Mononuclear cell (primary cell): Measurements from ENCODE around the gene ACER1. TPM values are rescaled to one million over a fixed set of nuclear protein-coding genes. Genes with fewer than 3 reads are reported as not detected.
A peak's percentile ranks its signal among the peaks of the same experiment; 100 is the strongest.

Source experiments
- H3K27me3 ChIP-seq: 2 replicates; pipeline ENCODE4 v1.6.0; 2011; ENCODE audit warnings: low read length, control low read depth; ENCODE audit not compliant: insufficient read depth
- H3K4me1 ChIP-seq: 2 replicates; pipeline ENCODE4 v1.5.1; 2011; ENCODE audit warnings: mild to moderate bottlenecking, low read length, control low read depth; ENCODE audit not compliant: insufficient read depth
- H3K4me3 ChIP-seq: 2 replicates; pipeline ENCODE4 v1.5.1; 2011; ENCODE audit warnings: mild to moderate bottlenecking, low read length, moderate library complexity
- H3K9me3 ChIP-seq: 2 replicates; pipeline ENCODE4 v1.5.1; 2011; ENCODE audit warnings: low read depth, mild to moderate bottlenecking, control low read depth, low read length
- total RNA-seq: library from RNA; depleted of rRNA; stranded (reverse); fragments of >200 nt; gene quantifications from one replicate; pipeline ENCODE4 v1.2.3, GENCODE V29; 2012

The ACER1 gene, protein sequence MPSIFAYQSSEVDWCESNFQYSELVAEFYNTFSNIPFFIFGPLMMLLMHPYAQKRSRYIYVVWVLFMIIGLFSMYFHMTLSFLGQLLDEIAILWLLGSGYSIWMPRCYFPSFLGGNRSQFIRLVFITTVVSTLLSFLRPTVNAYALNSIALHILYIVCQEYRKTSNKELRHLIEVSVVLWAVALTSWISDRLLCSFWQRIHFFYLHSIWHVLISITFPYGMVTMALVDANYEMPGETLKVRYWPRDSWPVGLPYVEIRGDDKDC
- total RNA-seq = 0.42 TPM

DNA sequence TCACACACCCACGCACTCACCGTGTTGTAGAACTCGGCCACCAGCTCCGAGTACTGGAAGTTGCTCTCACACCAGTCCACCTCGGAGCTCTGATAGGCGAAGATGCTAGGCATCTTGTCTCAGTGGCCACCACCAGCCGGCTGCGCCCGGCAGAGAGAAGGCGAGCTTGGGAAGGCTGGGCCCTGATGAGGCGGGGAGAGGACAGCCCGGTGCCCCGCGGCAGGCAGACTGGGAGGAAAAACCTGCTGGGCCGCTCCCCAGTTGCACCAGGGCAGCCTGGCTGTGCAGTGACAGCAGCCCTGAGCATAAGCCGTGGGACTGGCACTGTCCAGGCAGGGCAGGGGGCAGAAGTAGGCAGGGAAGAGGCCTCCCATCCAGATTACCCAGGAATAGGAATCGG lies at the start of gene ACER1:
TSS of gene ACER1 (minus strand) at position 174 of the 400 bp plus-strand sequence. CDS start at position 113, 61 bp downstream.
- Histone ChIP-seq H3K27me3 (no peaks in the 10 kb centered on the region), H3K4me3 (no peak within 1 kb of the TSS), H3K4me1 (no peaks in the 10 kb centered on the region), H3K9me3 (no peaks in the 10 kb centered on the region)

DNA sequence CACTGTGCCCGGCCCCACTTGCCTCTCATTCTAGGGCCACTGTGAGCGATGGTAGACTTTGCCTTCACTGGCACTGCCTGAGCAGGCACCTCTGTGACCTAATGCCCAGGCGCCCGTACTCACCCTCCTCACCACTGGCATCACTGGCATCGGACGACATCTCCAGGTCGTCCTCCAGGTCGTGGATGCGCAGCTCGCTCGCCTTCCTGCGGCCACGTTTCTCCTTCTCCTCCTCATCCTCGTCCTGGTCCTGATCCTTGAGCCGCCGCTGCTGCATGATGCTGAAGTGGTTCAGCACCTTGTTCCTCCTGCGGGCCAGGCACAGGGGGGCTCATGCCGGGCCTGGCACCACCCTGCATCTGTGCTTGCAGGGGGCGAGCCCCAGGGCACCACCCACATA lies 49.8 kb upstream of the ACER1 start:
- no peaks in the 10 kb centered on the region for H3K9me3 ChIP-seq
- no peaks in the 10 kb centered on the region for H3K4me1 ChIP-seq
- H3K27me3 ChIP-seq = no peaks in the 10 kb centered on the region
- no peak overlapping the region for H3K4me3 ChIP-seq

DNA sequence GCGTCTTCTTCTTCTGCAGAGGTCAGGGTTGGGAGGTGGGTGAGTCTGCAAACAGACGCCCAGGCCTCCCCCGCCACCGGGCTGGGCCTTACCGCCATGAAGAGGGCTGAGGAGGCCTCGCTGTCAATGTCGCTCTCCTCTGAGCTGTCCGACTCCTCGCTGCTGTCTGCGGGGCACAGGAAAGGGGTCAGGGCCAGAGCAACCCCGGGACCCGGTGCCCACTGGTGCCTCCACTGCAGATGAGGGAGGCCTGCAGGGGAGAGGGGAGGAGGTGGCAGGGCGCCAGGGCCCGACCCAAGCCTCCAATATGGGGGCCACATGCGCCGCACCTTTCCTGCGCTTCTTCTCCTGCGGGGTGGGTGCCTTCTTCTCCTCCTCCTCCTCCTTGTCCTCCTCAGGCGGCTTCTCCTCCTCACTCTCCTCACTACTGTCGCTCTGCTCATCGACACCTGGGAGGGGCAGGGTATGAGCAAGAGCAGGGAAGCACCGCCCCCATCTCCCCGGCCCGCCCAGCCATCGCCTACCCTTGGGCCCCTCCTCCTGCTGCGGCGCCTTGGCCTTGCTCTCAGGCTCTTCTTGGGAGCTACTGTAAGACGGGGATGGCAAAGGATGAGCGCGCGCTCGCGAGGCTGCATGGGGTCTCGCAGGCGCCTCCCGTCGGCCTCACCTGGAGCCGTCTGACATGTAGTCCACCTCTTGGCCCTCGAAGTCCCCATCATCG lies 47.8 kb upstream of the ACER1 start:
- Histone ChIP-seq H3K4me1 (no peaks in the 10 kb centered on the region), H3K9me3 (no peaks in the 10 kb centered on the region), H3K27me3 (no peaks in the 10 kb centered on the region), H3K4me3 (no peak overlapping the region)

DNA sequence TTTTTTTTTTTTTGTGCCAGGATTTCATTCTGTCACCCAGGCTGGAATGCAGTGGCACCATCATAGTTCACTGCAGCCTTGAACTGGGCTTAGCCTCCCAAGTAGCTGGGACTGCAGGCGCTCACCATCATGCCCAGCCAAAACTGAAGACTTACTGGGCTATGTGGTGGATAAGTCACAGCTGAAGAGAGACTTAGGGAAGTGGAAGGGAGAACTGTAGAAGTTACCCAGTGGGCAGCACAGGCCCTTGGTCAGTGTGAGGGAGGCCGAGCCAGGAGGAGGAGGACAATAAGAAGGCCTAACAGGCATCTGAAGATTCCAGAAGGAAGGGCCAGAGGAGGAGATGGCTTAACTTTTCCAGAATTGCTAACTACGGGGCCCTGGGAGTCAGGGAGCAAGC lies 46.3 kb upstream of the ACER1 start:
- H3K4me3 ChIP-seq = no peak overlapping the region
- no peaks in the 10 kb centered on the region for H3K27me3 ChIP-seq
- H3K4me1 ChIP-seq = no peaks in the 10 kb centered on the region
- no peaks in the 10 kb centered on the region for H3K9me3 ChIP-seq

DNA sequence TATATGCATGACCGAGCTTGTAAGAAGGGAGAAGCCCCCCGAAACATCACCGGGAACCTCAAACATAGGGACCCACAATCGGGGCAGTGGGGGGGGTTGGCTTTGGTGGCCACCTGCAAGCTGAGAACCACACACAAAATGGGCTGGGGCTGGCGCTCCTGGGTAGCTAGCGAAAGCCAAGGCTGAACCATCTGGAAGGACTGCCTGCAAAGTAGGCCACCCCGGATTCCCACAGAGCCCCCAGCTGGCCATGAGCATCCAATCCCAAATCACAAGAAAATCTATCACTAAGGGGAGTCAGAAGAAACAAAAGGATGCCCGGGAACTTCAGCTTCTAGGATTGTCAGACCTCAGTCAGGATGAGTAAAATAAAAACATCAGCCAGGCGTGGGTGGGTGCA lies 45.1 kb upstream of the ACER1 start:
- H3K9me3 ChIP-seq = no peaks in the 10 kb centered on the region
- peaks cover 7% of the 10 kb centered on the region for H3K4me1 ChIP-seq
- no peak overlapping the region for H3K4me3 ChIP-seq
- H3K27me3 ChIP-seq = no peaks in the 10 kb centered on the region

- peaks cover 7% of the 10 kb centered on the region for H3K4me1 ChIP-seq
- H3K9me3 ChIP-seq = no peaks in the 10 kb centered on the region
- no peak overlapping the region for H3K4me3 ChIP-seq
- no peaks in the 10 kb centered on the region for H3K27me3 ChIP-seq
These were observed 44.6 kb upstream of the ACER1 start for GRCh38 chr19:6378041-6378440.

- H3K9me3 ChIP-seq = no peaks in the 10 kb centered on the region
- no peak overlapping the region for H3K4me3 ChIP-seq
- H3K27me3 ChIP-seq = no peaks in the 10 kb centered on the region
- H3K4me1 ChIP-seq = peaks cover 13% of the 10 kb centered on the region
These were observed 43.2 kb upstream of the ACER1 start for GRCh38 chr19:6376512-6377190.

- no peaks in the 10 kb centered on the region for H3K27me3 ChIP-seq
- H3K9me3 ChIP-seq = no peaks in the 10 kb centered on the region
- H3K4me1 ChIP-seq = peaks cover 13% of the 10 kb centered on the region
- H3K4me3 ChIP-seq = no peak within 1 kb of the TSS
These were observed 42.1 kb upstream of the ACER1 start, which contains the start of gene PSPN for GRCh38 chr19:6375411-6376010. TSS of gene PSPN (minus strand) at chr19:6375933. CDS start at chr19:6375849, 84 bp downstream.

- Histone ChIP-seq H3K4me1 (peaks cover 13% of the 10 kb centered on the region), H3K27me3 (no peaks in the 10 kb centered on the region), H3K4me3 (no peak overlapping the region), H3K9me3 (no peaks in the 10 kb centered on the region)
These were observed 41.4 kb upstream of the ACER1 start for GRCh38 chr19:6374711-6375410.

GRCh38 chr19:6374161-6374709 lies 40.8 kb upstream of the ACER1 start:
- Histone ChIP-seq H3K27me3 (no peaks in the 10 kb centered on the region), H3K4me1 (peaks cover 13% of the 10 kb centered on the region), H3K9me3 (no peaks in the 10 kb centered on the region), H3K4me3 (no peak overlapping the region)

GRCh38 chr19:6373813-6374108 lies 40.3 kb upstream of the ACER1 start:
- H3K9me3 ChIP-seq = no peaks in the 10 kb centered on the region
- H3K27me3 ChIP-seq = no peaks in the 10 kb centered on the region
- peaks cover 13% of the 10 kb centered on the region for H3K4me1 ChIP-seq
- no peak overlapping the region for H3K4me3 ChIP-seq

- Histone ChIP-seq H3K4me1 (peaks cover 13% of the 10 kb centered on the region), H3K9me3 (no peaks in the 10 kb centered on the region), H3K27me3 (no peaks in the 10 kb centered on the region), H3K4me3 (peak overlapping the region; percentile 77)
These were observed 39.8 kb upstream of the ACER1 start for GRCh38 chr19:6373096-6373812.

- H3K27me3 ChIP-seq = no peaks in the 10 kb centered on the region
- no peaks in the 10 kb centered on the region for H3K9me3 ChIP-seq
- H3K4me1 ChIP-seq = peaks cover 13% of the 10 kb centered on the region
- H3K4me3 ChIP-seq = peak within 1 kb of the TSS; percentile 77
These were observed 39.2 kb upstream of the ACER1 start, which contains the start of gene ALKBH7 for GRCh38 chr19:6372594-6373095. TSS of gene ALKBH7 (plus strand) at chr19:6372794. CDS start at chr19:6372821, 27 bp downstream.

- Histone ChIP-seq H3K4me1 (peaks cover 22% of the 10 kb centered on the region), H3K4me3 (no peak overlapping the region), H3K9me3 (no peaks in the 10 kb centered on the region)
These were observed 30.9 kb upstream of the ACER1 start for GRCh38 chr19:6364353-6364752.

More at GRCh38 chr19:6364353-6364752, 30.9 kb upstream of the ACER1 start:
- H3K27me3 ChIP-seq = no peaks in the 10 kb centered on the region
